ENCODE measurements around the gene ANKRD33B.

DNA sequence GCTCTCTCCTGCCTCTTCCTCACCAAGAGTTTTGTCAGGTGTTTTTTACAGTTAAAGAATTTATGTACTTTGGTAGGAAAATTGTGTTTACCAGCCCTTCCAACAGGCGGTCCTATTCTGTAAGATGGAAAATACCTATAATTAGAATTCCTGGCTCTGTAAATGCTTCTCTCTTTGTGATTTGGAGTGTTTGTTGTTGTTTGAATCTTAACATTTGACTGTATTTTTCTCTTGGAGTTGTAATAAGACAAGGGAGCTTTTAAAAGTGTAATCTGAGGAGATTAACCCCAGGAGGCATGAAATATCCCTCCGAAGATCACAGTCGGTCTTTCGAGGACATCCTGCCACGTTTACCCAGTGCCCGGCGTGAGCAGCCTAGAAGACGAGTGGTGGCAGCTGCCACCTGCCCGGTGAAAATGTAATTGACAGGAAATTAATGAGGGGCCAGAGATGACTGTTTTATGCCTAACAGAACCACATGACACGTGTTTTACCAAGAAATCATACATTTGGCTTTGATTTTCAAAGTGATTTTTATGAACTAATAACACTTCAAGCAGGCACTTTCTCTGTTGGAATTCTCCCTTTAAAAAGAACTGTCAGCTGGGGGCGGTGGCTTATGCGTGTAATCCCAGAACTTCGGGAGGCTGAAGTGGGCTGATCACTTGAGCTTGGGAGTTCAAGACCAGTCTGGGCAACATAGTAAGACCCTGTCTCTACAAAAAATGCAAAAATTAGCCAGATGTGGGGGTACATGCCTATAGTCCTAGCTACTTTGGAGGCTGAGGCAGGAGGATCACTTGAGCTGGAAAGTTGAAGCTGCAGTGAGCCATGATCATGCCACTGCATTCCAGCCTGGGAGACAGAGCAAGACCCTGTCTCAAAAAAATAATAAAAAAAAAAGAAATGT is 20.0 kb downstream of the ANKRD33B start:
- TF ChIP-seq POLR2A (IDR thresholded peaks at IDR 0.05) = no peak
- TF ChIP-seq, protein P1, sequence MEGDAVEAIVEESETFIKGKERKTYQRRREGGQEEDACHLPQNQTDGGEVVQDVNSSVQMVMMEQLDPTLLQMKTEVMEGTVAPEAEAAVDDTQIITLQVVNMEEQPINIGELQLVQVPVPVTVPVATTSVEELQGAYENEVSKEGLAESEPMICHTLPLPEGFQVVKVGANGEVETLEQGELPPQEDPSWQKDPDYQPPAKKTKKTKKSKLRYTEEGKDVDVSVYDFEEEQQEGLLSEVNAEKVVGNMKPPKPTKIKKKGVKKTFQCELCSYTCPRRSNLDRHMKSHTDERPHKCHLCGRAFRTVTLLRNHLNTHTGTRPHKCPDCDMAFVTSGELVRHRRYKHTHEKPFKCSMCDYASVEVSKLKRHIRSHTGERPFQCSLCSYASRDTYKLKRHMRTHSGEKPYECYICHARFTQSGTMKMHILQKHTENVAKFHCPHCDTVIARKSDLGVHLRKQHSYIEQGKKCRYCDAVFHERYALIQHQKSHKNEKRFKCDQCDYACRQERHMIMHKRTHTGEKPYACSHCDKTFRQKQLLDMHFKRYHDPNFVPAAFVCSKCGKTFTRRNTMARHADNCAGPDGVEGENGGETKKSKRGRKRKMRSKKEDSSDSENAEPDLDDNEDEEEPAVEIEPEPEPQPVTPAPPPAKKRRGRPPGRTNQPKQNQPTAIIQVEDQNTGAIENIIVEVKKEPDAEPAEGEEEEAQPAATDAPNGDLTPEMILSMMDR (IDR thresholded peaks at IDR 0.05) = no peak
